ENCODE measurements around the gene NRXN3.

- TF ChIP-seq EZH2 (IDR thresholded peaks at IDR 0.05) (no peak), SIN3A (IDR thresholded peaks at IDR 0.05; ENCODE audit: low read depth) (no peak), POLR2AphosphoS5 (IDR thresholded peaks at IDR 0.05; ENCODE audit: low read depth, low read length) (no peak)
Measured at GRCh38 chr14:78141590-78141989, 28.6 kb upstream of the NRXN3 start.

All from HCT116 (cell line).